Right lobe of liver (tissue), 6 donors: ENCODE measurements around the gene SLC44A2. TPM values are rescaled to one million over a fixed set of nuclear protein-coding genes. Genes with fewer than 3 reads are reported as not detected.

ENCODE experiments used
- ATAC-seq, 4 donors: fragments of 200-7000 bp; cut with Tn5 transposase; one replicate each; pipeline ENCODE4 v1.9.1; 2020; ENCODE audit warnings: mild to moderate bottlenecking in 4 of 4, moderate library complexity in 4 of 4
- DNase-seq, 3 donors: peaks; one replicate each; pipeline ENCODE4 v3.0.0-alpha.2; 2020
- H3K27ac ChIP-seq, 3 donors: fragments of 200-600 bp; one replicate each; pipeline ENCODE4 v1.8.0; 2022
- H3K27me3 ChIP-seq, 2 donors: fragments of 200-600 bp; one replicate each; pipeline ENCODE4 v1.8.0; 2022
- H3K36me3 ChIP-seq, 4 donors: fragments of 200-600 bp; sonication (generic) in 1 of 4; one replicate each; pipeline versions ENCODE4 v1.5.1 to v1.8.0; 2017 to 2022; ENCODE audit warnings: control low read depth in 1 of 4
- H3K4me1 ChIP-seq, 4 donors: fragments of 200-600 bp; sonication (generic) in 1 of 4; one replicate each; pipeline versions ENCODE4 v1.5.1 to v1.8.0; 2017 to 2022; ENCODE audit warnings: control low read depth in 1 of 4
- H3K4me3 ChIP-seq, 3 donors: fragments of 200-600 bp; one replicate each; pipeline ENCODE4 v1.8.0; 2022
- H3K9me3 ChIP-seq, 4 donors: fragments of 200-600 bp; sonication (generic) in 1 of 4; one replicate each; pipeline versions ENCODE4 v1.5.1 to v1.8.0; 2017 to 2022; ENCODE audit warnings: control low read depth in 1 of 4
- POLR2A ChIP-seq: fragments of 450-650 bp; IDR thresholded peaks from one replicate; pipeline ENCODE4 v1.6.1; 2017; ENCODE audit warnings: antibody characterized with exemption, mild to moderate bottlenecking
- WGBS: methylation state at CpG from one replicate; pipeline ENCODE4 v1.1.6; 2018; ENCODE audit warnings: low coverage, low lambda C conversion rate; ENCODE audit not compliant: insufficient coverage; ENCODE audit errors: missing lambda C conversion rate; 5-methylcytosine and 5-hydroxymethylcytosine counted together
- intact Hi-C, 2 donors: fragments of 100-400 bp; cut with DNase I; formaldehyde crosslinking; loops; one replicate each; pipeline versions ENCODE4 v1.11.2 to v1.14.1; 2022
- total RNA-seq, 6 experiments: library from RNA; depleted of rRNA in 2 of 6; stranded (reverse); fragments of >200 nt in 2 of 6; fragmentation: NEBNext Ultra II Directional in 3 of 6; extraction: Animal tissue kit (Norgen Biotek cat#: 25700) in 3 of 6; gene quantifications; one replicate each; pipeline versions ENCODE4 v1.1.0 to v1.2.4, GENCODE V29; 2016 to 2023
- TF ChIP-seq, protein P1 (sequence below), 4 donors: fragments of 200-600 bp in 3 of 4; fragments of 450-650 bp in 1 of 4; IDR thresholded peaks; one replicate each; pipeline versions ENCODE4 v1.5.1 to v1.8.0; 2016 to 2022; ENCODE audit warnings: antibody characterized with exemption in 4 of 4, mild to moderate bottlenecking in 2 of 4
- donor health status: DM: no; HTN: yes; CAD: no.
- donor health status: DM: no; HTN: no; CAD: no.
- donor health status: DM: no; HTN: no; CAD: no.
- donor health status: DM: no; HTN: yes; CAD: no.
- donor health status: DM: no; HTN: yes; CAD: no.

The SLC44A2 gene
- total RNA-seq, 6 experiments from 2014 or later: 11.7 to 18.5 (median 15.6) TPM

DNA sequence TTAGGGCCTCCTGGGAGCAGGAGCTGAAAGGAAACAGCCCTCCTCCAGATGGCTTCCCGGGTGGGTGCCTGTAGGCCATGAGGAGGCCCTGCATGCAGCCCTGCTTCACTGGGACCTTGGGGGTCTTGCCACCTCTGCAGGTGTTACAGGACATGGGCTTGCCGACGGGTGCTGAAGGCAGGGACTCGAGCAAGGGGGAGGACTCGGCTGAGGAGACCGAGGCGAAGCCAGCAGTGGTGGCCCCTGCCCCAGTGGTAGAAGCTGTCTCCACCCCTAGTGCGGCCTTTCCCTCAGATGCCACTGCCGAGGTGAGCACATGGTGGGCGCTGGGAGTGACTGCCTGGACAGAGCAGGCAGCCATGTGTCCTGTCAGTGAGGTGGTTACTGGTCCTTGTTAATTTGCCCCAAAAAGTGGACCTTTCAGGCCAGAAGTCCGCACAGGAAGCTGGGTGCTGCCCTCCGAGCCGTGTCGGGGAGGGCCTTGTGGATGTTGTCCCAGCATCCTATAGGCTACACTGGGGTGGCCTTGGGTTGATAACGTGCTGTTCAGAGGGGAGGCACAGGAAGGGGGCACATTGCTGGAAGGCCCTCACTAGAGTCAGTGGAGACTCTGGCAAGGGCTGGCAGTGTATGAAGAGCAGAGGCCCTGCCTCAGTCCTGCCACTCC is 57.2 kb downstream of the SLC44A2 start:
- Histone ChIP-seq H3K27me3 (no peaks in the 10 kb centered on the region), H3K27ac (no peak overlapping the region), H3K4me1 (peaks cover 0 to 7% (median 3%) of the 10 kb centered on the region in 4 donors), H3K36me3 (peaks cover 7 to 79% (median 52%) of the 10 kb centered on the region in 4 donors), H3K9me3 (no peaks in the 10 kb centered on the region), H3K4me3 (no peak overlapping the region)
- WGBS: 90% methylated on average over 4 of the region's 15 CpGs
- ATAC-seq: no peak
- TF ChIP-seq, protein P1, sequence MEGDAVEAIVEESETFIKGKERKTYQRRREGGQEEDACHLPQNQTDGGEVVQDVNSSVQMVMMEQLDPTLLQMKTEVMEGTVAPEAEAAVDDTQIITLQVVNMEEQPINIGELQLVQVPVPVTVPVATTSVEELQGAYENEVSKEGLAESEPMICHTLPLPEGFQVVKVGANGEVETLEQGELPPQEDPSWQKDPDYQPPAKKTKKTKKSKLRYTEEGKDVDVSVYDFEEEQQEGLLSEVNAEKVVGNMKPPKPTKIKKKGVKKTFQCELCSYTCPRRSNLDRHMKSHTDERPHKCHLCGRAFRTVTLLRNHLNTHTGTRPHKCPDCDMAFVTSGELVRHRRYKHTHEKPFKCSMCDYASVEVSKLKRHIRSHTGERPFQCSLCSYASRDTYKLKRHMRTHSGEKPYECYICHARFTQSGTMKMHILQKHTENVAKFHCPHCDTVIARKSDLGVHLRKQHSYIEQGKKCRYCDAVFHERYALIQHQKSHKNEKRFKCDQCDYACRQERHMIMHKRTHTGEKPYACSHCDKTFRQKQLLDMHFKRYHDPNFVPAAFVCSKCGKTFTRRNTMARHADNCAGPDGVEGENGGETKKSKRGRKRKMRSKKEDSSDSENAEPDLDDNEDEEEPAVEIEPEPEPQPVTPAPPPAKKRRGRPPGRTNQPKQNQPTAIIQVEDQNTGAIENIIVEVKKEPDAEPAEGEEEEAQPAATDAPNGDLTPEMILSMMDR (IDR thresholded peaks at IDR 0.05): no peak
- TF ChIP-seq POLR2A: no peak
- intact Hi-C loops: no loop called here
- DNase-seq: no peak

GRCh38 chr19:10683064-10683426 is 57.7 kb downstream of the SLC44A2 start:
- peaks cover 0 to 2% (median under 1%) of the 10 kb centered on the region in 4 donors for H3K4me1 ChIP-seq
- TF ChIP-seq, protein P1 (IDR thresholded peaks at IDR 0.05): no peak
- TF ChIP-seq POLR2A: no peak
- H3K4me3 ChIP-seq: no peak overlapping the region
- no peak overlapping the region for H3K27ac ChIP-seq
- H3K27me3 ChIP-seq: no peaks in the 10 kb centered on the region
- 90% methylated on average over 8 of the region's 15 CpGs for WGBS
- intact Hi-C loops: no loop called here
- H3K36me3 ChIP-seq: peaks cover 7 to 79% (median 51%) of the 10 kb centered on the region in 4 donors
- H3K9me3 ChIP-seq: no peaks in the 10 kb centered on the region
- no peak for DNase-seq
- ATAC-seq: no peak

DNA sequence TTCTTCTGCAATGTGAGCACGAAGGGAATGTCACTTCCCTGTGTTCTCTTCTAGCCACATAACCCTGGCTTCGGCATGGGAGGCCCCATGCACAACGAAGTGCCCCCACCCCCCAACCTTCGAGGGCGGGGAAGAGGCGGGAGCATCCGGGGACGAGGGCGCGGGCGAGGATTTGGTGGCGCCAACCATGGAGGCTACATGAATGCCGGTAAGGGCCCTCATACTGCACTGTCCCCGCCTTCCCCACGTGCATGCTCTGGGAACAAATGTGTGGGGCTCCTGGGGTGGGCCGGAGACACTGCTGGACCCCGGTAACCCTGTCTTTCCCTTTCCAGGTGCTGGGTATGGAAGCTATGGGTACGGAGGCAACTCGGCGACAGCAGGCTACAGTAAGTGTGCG is 58.2 kb downstream of the SLC44A2 start:
- Histone ChIP-seq H3K27me3 (no peaks in the 10 kb centered on the region), H3K36me3 (peaks cover 7 to 79% (median 50%) of the 10 kb centered on the region in 4 donors), H3K27ac (no peak overlapping the region), H3K4me3 (no peak overlapping the region), H3K9me3 (no peaks in the 10 kb centered on the region), H3K4me1 (no peaks in the 10 kb centered on the region)
- DNase-seq (no peak), ATAC-seq (no peak)
- intact Hi-C loops: no loop called here
- TF ChIP-seq, protein P1 (IDR thresholded peaks at IDR 0.05): no peak
- no peak for TF ChIP-seq POLR2A
- whole genome bisulfite sequencing: 87% methylated on average over 7 of the region's 21 CpGs

DNA sequence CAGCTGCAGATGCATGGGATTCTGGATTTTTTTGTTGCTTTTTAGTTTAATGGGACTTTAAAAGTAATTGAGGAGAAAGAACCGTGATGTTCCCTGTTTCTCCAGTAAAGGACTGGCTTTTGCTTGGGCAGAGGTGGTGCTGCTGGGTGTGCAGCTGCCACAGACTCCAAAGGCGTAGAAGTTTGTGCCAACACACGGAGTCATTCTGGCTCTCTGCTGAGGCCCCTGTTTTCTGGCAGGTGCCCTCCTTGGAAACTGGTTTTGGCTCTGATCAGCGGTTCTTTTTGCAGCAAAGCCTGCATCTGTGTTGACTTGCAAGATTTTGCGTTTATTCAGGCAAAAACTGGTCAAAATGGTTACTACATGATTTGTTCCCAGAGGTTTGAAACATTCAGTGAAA is 59.9 kb downstream of the SLC44A2 start:
- no peaks in the 10 kb centered on the region for H3K27me3 ChIP-seq
- H3K9me3 ChIP-seq: no peaks in the 10 kb centered on the region
- H3K4me3 ChIP-seq: no peak overlapping the region
- DNase-seq: no peak
- intact Hi-C loops: no loop called here
- no peak overlapping the region for H3K27ac ChIP-seq
- no peak for TF ChIP-seq POLR2A
- TF ChIP-seq, protein P1 (IDR thresholded peaks at IDR 0.05): no peak
- WGBS: 63% methylated on average over 4 of the region's 5 CpGs
- H3K4me1 ChIP-seq: no peaks in the 10 kb centered on the region
- peaks cover 7 to 76% (median 42%) of the 10 kb centered on the region in 4 donors for H3K36me3 ChIP-seq
- ATAC-seq: no peak
